Stimulated activated CD4-positive, alpha-beta T cell treated with anti-CD3 and anti-CD28 coated beads, Interleukin-2, amount 100 ng/mL, for 48 hours (primary cell): ENCODE data around the gene PEX14.
"Not testable (repeated sequence)": the region's sequence is repeated elsewhere in the genome, so short reads cannot be mapped to it uniquely, and the experiment has no call there.

Source experiments
- DNase-seq, 2 donors: peaks; one replicate each; pipeline ENCODE4 v3.0.0-alpha.2; 2020

Gene PEX14

DNA sequence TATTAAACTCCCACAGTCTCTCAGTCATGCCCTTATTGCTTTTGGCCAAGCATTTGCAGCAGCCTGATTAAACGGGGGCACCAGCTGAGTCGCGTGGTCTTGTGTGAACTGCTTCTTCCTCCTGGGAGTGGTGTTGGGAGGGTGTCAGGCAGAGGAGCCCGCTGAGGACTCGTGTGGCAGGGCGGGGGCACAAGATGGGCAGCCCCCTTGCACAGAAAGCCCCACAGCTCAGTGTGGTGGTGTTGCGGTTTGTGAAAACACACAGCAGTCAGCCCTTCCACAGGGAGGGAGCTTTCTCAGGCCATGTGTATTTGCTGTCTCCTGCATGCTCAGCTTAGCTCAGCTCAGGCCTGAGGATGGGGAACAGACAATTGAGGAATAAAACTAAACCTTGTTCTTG, 22.4 kb downstream of the PEX14 start:
- DNase-seq, result no peak

DNA sequence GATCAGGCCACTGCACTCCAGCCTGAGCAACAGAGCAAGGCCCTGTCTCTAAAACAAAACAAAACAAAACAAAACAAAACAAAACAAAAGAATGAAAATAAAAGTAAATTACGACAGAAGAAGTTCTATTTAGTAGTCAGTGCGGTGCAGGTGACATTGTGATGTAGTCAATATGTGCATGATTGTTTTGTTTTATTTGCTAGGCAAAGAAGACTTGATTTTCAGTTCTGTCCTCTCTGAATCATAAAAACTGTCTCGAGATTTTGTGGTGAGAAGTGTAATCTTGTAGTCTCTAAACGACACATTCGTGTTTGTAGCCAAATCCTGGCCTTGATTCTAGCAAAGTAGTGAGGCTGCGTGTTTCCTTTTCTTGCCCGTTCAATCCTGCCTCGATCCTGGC, 23.5 kb downstream of the PEX14 start:
- DNase-seq, result no peak

- no peak for DNase-seq
Observed at GRCh38 chr1:10502206-10502605, 27.5 kb downstream of the PEX14 start.

DNA sequence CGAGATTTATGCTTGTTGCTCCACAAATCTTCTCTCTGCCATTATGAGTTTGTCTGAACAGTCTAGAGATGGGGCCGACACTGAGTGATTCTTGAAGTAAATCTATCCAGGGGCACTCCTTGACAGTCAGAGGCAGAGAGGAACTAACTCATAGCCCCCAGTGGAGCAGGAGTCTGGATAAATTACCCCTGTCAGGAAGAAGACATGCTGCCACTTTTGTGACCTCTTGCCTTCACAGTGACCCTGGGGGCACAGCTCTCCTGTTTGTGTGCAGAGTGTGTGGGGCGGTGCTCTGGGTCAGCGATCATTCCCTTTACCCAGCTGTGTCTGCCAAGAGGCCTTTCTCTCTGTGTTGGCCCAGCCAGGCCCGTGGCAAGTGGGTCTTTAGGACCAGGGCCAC, 29.5 kb downstream of the PEX14 start:
- DNase-seq, result no peak

DNA sequence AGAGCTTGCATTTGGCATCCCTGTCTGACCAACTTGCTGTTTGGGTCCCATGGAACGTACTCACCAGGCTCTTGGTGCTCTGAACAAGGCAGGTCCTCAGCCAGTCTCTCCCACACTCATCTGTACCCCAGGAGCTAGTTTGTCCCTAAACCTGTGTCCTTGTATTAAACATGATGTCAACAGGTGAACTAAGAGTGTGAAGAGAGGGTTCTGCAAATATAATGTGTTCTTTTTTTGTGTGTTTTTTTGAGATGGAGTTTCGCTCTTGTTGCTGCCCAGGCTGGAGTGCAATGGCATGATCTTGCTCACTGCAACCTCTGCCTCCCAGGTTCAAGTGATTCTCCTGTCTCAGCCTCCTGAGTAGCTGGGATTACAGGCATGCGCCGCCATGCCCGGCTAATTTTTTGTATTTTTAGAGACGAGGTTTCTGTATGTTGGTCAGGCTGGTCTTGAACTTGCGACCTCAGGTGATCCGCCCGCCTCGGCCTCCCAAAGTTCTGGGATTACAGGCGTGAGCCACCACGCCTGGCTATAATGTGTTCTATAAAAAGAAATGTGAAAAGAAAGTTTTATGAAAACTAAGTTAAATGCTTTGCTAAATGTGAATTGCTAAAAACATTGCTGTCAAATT, 31.4 kb downstream of the PEX14 start:
- DNase-seq, result not testable (repeated sequence)

GRCh38 chr1:10506677-10507047, 31.9 kb downstream of the PEX14 start:
- no peak for DNase-seq

GRCh38 chr1:10507111-10507879, 32.5 kb downstream of the PEX14 start:
- peak in 1 of 2 donors; percentile 34 for DNase-seq

DNA sequence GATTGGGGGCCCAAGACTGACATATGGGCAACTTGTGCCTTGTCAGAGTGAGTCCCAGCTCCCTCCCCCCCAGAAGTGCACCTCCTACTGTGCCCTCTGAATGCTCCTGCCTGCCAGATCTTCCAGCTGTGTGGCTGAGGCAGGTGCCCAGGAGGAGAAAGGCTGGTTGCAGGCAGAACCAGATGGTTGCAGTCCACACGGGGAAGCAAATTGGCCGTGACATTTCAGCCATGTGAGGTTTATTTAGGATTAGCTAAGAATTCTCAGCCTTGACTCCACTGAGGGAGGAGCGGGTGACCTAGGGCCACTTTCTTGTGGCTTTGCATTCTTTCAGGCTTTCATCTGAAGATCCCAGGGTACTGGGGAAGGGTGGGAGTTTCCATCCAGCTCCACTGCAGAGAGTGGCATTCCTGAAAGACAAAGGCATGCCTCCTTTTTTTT, 33.8 kb downstream of the PEX14 start:
- DNase-seq, result no peak

DNA sequence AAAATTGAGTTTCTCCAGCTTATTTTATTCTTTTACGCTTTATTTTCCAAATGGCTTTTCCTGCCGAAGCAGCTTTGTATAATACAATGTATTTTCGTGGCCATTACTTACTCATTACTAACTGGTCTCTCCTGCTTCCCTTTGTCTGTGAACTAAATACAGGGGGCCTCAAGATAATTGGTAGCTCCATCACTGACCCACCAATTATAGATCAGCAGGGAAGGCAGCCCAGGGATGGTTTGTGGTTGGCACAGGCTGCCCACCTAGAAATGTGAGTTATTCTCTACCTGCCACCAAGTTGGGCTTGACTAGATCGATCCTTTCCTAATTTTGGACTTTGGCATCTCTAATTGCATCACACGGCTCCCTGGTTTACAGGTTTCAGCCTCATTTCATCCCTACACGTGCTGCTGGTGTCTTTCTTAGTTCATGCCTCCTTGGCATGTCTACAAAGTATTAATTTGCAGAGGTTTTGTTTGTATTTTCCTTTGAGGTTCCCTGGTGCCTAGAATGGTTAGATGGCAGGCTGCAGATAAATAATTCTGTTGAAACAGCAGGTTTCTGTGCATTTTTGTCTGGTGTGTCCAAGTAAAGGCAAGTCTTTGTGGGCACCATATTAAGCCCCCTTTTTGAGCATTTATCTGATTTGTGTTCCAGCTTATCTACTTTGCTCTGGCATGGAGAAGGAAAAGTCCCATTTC, 35.2 kb downstream of the PEX14 start:
- DNase-seq, result no peak

DNA sequence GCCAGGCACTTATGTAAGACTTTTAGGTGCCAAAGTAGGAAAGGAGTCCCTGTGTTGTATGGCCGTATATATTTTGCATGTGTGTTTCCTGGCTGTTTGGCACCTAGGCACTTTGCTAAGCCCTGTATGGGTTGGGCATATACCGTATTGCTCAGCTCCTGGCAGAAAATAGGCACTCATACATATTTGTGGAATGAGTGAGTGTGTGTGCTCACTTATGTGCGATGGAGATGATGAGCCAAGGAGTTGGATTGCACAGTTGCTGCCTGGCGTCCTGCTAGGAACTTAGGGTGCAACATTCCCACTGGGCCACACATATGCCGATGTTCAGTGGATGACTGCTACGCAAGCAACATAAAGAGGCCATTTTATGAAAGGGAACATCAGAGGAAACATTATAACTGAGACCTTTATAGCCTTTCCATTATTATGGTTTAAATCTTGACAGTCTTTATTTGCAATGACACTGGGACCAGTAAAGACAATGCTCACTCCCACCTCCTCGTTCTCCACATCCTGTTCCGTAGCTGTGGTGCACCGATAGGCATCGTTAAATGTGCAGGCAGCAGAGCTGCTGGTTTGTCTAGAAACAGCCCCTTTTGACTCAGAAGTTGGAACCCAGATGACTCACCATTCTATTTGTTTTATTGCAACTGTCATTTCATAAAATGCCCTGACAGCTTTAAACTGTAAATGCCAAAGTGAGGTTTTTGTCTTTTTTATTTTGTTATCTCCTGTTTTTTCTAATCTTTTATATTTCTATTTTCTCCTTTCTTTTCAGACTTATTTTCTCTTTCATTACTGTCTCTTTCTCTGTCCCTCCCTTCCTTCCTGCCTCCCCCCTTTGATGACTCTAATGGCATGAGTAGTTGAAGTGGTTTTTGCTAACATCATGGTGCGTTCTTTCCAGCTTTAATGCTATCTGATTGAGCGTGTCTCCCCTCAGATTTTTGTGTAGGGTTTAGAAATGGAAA, 36.1 kb downstream of the PEX14 start:
- peak; percentile 62 to 64 for DNase-seq

DNA sequence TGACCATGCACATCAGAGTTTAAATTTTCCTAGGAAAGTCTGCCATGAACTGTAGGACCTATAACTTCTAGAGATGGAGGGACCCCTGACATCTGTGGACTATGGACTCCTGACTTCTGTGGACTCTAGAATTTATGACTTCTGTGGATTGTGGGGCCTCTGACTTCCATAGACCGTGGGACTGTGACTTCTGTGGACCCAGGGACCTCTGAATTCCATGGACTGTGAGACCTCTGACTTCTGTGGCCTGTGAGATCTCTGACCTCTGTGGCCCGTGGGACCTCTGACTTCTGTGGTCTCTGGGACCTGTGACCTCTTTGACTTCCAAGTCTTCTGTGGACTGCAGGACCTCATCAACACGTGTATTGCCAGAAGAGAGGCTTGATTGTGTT, 36.7 kb downstream of the PEX14 start:
- DNase-seq, result no peak

DNA sequence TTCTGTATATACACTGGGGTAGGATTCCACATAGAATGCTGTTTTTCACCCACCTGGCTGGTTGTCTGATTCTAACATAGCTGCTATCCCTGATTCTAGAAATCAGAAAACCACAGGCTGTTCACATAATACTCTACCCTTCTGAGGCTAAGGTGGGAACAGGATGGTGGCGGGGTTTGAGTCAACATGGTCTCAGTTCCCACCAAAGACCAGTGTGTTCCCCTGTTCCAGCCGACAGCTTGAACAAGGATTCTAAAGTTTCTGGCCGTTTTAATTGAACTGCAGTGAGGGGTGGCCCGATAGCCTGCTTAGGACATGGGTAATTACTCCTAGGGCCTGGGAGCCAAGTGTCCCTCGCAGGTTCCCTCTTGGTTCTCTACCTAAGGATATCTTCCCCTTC, 38.4 kb downstream of the PEX14 start:
- no peak for DNase-seq

DNA sequence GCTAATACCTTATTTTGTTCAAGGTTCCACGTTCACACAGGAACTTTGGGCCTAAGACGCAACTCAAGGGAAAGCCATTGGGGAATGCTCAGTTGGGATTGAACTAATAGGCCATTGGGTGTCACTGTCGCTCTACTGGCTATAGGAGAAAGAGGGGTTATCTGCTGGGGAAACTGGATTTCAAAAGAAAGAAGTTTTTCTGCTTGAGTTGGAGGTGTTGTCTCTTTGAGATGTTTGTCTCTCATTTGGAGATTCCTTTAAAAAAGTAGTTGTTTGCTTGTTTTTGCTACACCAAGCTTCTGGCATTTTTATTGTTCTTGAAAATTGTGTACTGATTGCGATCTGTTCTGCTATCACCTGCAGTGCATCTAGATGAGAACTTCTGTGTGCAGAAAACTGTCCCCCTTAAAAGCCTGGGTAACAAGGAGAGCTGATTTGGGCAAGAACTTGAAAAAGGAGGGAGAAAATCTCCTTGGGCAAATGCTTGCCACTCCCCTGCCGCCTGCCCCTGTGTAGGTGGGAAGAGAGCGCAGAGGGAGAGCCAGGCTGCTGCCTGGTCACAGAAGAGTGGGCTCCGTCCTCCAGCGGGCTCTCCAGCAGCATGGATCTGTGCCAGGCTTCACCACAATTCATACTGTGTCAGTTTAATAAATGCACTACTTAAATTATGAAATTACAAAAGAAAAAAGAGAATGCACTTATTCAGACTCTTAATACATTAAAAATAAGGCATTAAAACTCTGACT, 39.9 kb downstream of the PEX14 start:
- no peak for DNase-seq

GRCh38 chr1:10515301-10515975, 40.7 kb downstream of the PEX14 start:
- DNase-seq, result no peak

DNA sequence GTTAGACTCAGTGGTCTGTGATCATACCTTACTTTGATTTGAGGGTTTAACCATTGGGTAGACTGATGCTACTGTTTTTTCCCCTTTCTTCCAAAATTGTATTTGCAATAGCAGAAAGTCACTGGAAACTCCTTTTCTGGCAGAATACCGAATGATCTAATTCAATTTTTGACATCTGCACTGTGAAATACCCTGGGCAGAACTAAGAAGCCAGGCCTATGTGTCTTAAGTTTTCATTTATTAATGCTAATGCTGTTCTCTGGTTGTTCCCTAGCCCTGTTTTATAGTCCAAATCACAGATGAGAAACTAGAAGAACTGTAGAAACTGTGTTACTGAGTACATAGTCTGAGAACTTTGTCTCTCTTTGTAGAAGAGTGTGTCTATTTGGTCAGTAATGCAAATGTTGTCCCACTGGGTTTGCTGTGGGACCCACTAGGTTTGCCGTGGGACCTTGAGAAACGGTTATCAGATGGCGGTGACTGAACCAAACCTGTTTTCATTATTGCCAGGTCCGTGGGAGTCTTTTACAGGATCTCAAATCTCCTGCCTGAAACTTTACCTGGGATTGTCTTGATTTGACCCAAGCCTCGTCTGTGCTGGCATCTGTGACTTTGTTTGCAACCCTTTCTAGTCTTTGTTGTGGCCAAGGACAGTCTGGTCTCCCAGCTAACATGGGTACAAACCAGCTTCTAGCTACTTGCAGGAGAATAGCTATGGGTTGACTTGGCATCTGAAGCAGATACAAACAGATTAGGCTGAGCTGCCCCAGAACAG, 41.4 kb downstream of the PEX14 start:
- no peak for DNase-seq

DNA sequence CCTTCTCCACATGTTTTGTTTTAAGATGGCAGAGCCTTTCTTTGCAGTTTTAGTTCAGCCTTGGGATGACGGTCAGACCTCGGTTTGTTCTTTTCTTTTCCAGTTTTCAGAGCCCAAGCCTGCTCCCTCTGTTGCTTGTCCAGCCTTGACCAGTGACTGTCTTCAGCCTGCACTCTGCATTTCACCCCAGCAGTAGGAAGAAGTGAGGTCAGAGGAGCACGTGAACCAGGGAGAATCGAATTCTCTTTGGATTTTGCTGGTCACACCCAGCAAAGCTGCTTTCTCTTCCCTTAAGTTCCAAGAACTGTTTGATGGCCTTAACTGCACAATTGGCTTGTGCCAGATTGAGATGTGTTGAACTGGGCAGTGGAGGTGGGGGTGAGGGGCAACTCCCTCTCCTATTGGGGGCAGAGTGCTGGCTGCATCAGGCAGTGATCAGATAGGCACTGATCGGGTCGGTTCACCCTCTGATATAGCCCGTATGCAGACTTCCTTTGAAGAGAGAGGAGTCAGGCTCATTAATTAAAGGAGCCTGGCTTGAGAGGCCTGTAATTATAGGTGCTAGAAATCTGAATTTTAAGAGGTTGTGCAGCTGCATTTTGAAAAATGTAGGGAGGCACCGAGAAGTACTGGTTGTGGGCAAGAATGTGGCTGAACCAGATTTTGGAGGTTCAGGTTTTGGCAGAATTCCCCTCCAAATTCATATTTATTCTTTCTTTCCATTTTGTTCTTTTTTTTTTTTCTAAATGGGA, 42.4 kb downstream of the PEX14 start:
- DNase-seq, result no peak

DNA sequence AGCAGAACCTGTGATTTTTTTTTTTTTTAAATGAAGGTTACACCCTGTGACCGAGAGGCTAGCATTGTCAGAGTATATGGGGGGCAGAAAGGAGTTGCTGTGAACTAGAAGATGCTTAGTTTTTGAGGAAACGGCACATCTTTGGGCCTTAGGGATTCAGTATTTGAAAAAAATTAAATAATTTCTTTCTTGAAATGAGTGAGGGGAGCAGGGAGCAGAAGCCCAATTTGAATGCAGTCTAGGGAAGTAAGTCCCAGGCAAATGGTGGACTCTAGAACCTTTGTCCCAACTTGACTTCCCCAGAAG, 42.9 kb downstream of the PEX14 start:
- no peak for DNase-seq

- no peak for DNase-seq
Observed at GRCh38 chr1:10519016-10519417, 44.3 kb downstream of the PEX14 start.

- DNase-seq, result no peak
Observed at GRCh38 chr1:10520497-10520896, 45.7 kb downstream of the PEX14 start.

DNA sequence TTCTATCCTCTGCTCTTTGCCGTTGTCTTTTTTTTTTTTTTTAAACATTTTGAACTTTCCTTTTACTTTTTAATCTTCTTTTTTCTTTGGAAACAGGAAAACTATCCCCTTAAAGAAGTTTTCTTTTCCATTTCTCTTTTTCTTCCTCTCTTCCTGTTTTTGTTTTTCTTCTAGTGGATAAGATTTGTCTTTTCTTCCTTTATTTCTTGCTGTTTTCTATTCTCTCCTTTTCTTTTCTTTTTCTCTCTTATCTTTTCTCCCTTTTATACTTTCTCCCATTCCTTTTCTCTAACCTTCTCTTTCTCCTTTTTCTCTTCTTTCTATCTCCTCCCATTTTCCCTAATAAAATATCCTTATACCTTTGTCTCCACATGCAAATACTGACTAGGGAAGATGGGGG, 46.2 kb downstream of the PEX14 start:
- DNase-seq, result no peak
